Fibroblast of lung (primary cell): ENCODE measurements around the gene HECW1.

Experiments
- EZH2 ChIP-seq: IDR thresholded peaks from 2 replicates; pipeline ENCODE4 v1.5.1; 2012; ENCODE audit warnings: low read length, control low read depth, mild to moderate bottlenecking; ENCODE audit errors: missing control alignments
- TF ChIP-seq, protein P1 (sequence below), 2 donors: IDR thresholded peaks in 1 of 2; conservative IDR thresholded peaks in 1 of 2; 1 replicate in 1 of 2; 2 replicates in 1 of 2; pipeline ENCODE4 v1.5.1; 2011 to 2012; ENCODE audit warnings: low read length in 2 of 2, control low read depth in 1 of 2, inconsistent platforms in 1 of 2, low read depth in 1 of 2, mild to moderate bottlenecking in 1 of 2

GRCh38 chr7:43295429-43295828 lies 183.0 kb downstream of the HECW1 start:
- TF ChIP-seq, protein P1, sequence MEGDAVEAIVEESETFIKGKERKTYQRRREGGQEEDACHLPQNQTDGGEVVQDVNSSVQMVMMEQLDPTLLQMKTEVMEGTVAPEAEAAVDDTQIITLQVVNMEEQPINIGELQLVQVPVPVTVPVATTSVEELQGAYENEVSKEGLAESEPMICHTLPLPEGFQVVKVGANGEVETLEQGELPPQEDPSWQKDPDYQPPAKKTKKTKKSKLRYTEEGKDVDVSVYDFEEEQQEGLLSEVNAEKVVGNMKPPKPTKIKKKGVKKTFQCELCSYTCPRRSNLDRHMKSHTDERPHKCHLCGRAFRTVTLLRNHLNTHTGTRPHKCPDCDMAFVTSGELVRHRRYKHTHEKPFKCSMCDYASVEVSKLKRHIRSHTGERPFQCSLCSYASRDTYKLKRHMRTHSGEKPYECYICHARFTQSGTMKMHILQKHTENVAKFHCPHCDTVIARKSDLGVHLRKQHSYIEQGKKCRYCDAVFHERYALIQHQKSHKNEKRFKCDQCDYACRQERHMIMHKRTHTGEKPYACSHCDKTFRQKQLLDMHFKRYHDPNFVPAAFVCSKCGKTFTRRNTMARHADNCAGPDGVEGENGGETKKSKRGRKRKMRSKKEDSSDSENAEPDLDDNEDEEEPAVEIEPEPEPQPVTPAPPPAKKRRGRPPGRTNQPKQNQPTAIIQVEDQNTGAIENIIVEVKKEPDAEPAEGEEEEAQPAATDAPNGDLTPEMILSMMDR (conservative IDR thresholded peaks at IDR 0.05 in 1 of 2, IDR thresholded peaks at IDR 0.05 in 1 of 2; ENCODE audit: low read depth in 1 of 2, low read length in 2 of 2), result no peak
- no peak for TF ChIP-seq EZH2
